ENCODE measurements around the gene HEATR5A. TPM values are rescaled to one million over a fixed set of nuclear protein-coding genes. Genes with fewer than 3 reads are reported as not detected.

HEATR5A gene
- total RNA-seq, 1 donor from 2014 or later: 14.1 TPM

GRCh38 chr14:31287294-31287972, 132.9 kb downstream of the HEATR5A start:
- Mint-ChIP-seq H3K9me3 (ENCODE audit: unreplicated experiment) (peaks cover 2% of the 10 kb centered on the region), H3K36me3 (ENCODE audit: unreplicated experiment) (no peaks in the 10 kb centered on the region), H3K4me3 (ENCODE audit: unreplicated experiment) (no peak overlapping the region), H3K27ac (ENCODE audit: unreplicated experiment) (no peak overlapping the region), H3K27me3 (ENCODE audit: unreplicated experiment) (no peaks in the 10 kb centered on the region), H3K4me1 (ENCODE audit: low read depth, unreplicated experiment) (no peaks in the 10 kb centered on the region)
- TF ChIP-seq CTCF (IDR thresholded peaks at IDR 0.05; ENCODE audit: partially characterized antibody, unreplicated experiment): no peak
- DNase-seq: no peak

GRCh38 chr14:31286456-31287293, 133.7 kb downstream of the HEATR5A start:
- H3K27ac Mint-ChIP-seq (ENCODE audit: unreplicated experiment): no peak overlapping the region
- peaks cover 3% of the 10 kb centered on the region for H3K9me3 Mint-ChIP-seq (ENCODE audit: unreplicated experiment)
- no peaks in the 10 kb centered on the region for H3K4me1 Mint-ChIP-seq (ENCODE audit: low read depth, unreplicated experiment)
- no peaks in the 10 kb centered on the region for H3K27me3 Mint-ChIP-seq (ENCODE audit: unreplicated experiment)
- H3K36me3 Mint-ChIP-seq (ENCODE audit: unreplicated experiment): no peaks in the 10 kb centered on the region
- DNase-seq: peak; percentile 23
- no peak overlapping the region for H3K4me3 Mint-ChIP-seq (ENCODE audit: unreplicated experiment)
- peak; percentile 57 for TF ChIP-seq CTCF (IDR thresholded peaks at IDR 0.05; ENCODE audit: partially characterized antibody, unreplicated experiment)

GRCh38 chr14:31283578-31284252, 136.6 kb downstream of the HEATR5A start:
- peaks cover 4% of the 10 kb centered on the region for H3K9me3 Mint-ChIP-seq (ENCODE audit: unreplicated experiment)
- H3K4me1 Mint-ChIP-seq (ENCODE audit: low read depth, unreplicated experiment): no peaks in the 10 kb centered on the region
- no peaks in the 10 kb centered on the region for H3K27me3 Mint-ChIP-seq (ENCODE audit: unreplicated experiment)
- no peak for TF ChIP-seq CTCF (IDR thresholded peaks at IDR 0.05; ENCODE audit: partially characterized antibody, unreplicated experiment)
- H3K27ac Mint-ChIP-seq (ENCODE audit: unreplicated experiment): no peak overlapping the region
- no peaks in the 10 kb centered on the region for H3K36me3 Mint-ChIP-seq (ENCODE audit: unreplicated experiment)
- DNase-seq: no peak
- H3K4me3 Mint-ChIP-seq (ENCODE audit: unreplicated experiment): no peak overlapping the region

GRCh38 chr14:31283153-31283552, 137.2 kb downstream of the HEATR5A start:
- no peak for DNase-seq
- Mint-ChIP-seq H3K36me3 (ENCODE audit: unreplicated experiment) (no peaks in the 10 kb centered on the region), H3K27ac (ENCODE audit: unreplicated experiment) (no peak overlapping the region), H3K9me3 (ENCODE audit: unreplicated experiment) (peaks cover 4% of the 10 kb centered on the region), H3K27me3 (ENCODE audit: unreplicated experiment) (no peaks in the 10 kb centered on the region), H3K4me1 (ENCODE audit: low read depth, unreplicated experiment) (no peaks in the 10 kb centered on the region), H3K4me3 (ENCODE audit: unreplicated experiment) (no peak overlapping the region)
- no peak for TF ChIP-seq CTCF (IDR thresholded peaks at IDR 0.05; ENCODE audit: partially characterized antibody, unreplicated experiment)

All from glutamatergic neuron (in vitro differentiated cells).